ENCODE results near the gene LCN6.
"Not testable (repeated sequence)": the region's sequence is repeated elsewhere in the genome, so short reads cannot be mapped to it uniquely, and the experiment has no call there.

The LCN6 gene, protein sequence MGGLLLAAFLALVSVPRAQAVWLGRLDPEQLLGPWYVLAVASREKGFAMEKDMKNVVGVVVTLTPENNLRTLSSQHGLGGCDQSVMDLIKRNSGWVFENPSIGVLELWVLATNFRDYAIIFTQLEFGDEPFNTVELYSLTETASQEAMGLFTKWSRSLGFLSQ

DNA sequence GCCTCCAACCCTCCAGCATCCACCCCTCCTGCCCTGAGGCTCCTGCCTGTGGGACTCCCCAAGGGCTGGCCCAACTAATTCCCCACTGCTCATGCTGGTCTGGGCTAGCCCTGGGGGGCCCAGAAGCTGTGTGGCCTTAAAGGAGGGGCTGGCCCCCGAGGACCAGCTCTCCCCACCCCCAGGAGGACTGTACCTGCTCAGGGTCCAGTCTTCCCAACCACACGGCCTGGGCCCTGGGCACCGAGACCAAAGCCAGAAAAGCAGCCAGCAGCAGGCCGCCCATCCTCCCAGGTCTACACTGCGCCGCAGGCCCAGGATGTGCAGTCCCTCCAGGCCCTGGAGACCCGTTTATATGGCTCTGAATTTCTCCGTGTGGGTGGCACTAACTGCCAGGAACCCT lies at the start of gene LCN6:
Gene LCN6 (minus strand): TSS at position 325 of the 400 bp plus-strand sequence. CDS start 42 bp downstream, at position 283.
- no peak for DNase-seq

DNA sequence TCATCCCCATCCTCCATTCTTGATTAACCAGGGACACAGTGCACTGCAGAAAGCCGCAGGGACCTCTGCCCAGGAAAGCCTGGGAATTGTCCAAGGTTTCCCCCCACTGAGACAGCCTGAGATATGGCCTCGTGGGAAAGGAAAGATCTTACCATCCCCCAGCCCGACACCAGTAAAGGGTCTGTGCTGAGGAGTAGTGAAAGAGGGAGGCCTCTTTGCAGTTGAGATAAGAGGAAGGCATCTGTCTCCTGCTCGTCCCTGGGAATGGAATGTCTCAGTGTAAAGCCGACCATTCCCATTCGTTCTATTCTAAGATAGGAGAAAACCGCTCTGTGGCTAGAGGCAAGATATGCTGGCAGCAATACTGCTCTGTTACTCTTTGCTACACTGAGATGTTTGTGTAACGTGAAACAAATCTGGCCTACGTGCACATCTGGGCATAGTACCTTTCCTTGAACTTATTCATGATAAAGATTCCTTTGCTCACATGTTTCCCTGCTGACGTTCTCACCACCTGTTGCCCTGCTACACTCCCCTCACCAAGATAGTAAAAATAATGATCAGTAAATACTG lies 48.5 kb upstream of the LCN6 start:
- not testable (repeated sequence) for DNase-seq

DNA sequence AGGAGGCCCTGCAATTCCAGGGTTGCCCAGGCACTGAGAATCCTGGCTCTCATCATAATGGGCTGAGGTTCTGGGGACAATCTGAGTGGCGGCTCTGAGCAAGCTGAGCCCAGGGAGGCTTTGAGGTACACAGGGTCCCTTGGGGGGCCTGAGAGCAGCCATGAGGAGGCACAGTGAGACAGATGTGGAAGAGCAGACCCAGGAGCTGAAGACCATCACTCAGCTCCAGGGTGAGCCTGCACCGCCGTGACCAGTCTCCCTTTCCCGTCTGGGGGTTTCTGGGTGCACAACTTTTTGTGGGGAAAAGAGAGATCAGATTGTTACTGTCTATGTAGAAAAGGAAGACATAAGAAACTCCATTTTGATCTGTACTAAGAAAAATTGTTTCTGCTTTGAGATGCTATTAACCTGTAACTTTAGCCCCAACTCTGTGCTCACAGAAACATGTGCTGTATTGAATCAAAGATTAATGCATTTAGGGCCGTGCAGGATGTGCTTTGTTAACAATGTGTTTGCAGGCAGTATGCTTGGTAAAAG lies 48.0 kb upstream of the LCN6 start, which contains the start of gene CCDC183:
Gene CCDC183 (plus strand): TSS at position 101 of the 537 bp plus-strand sequence. CDS start 60 bp downstream, at position 161.
- no peak for DNase-seq

DNA sequence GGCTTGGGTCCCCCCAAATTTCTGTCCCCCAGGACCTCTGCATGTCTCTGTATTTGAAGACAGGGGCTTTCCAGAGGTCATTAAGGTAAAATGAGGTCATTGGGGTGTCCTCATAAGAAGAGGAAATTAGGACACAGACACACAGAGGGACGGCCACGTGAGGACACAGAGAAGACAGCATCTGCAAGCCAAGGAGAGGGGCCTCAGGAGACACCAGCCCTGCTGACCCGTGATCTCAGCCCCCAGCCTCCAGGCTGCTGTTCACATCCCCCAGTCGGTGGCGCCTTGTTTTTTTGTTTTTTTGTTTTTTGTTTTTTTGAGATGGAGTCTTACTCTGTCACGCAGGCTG lies 46.6 kb upstream of the LCN6 start:
- DNase-seq = no peak

DNA sequence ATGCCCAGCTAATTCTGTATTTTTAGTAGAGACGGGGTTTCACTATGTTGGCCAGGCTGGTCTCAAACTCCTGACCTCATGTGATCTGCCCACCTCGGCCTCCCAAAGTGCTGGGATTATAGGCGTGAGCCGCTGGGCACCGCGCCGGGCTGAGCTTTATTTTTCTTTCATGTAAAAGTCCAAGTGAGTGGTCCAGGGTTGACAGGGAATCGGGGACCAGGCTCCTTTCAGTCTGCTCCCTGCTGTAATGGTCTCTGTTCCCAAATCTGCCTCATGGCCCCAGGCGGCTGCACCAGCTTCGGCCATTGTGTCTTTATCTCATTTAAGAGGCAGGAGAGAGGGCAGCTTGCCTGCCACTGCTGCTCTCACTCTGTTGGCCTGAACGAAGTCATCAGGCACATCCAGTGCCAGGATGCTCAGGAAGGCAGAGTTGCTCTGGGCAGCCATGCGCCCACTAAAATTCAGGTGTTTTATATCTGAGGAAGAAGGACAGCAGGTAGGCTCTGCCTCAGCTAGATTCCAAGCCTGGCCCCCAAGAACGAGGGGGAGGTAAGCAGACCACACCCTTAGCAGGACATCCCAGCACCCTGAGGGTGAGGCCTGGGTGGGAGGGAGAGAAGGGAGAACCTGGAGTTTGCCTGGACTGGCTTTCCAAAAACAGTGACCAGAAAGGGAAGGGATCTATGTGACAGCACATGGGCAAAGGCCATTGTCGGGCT lies 46.1 kb upstream of the LCN6 start:
- no peak for DNase-seq

DNA sequence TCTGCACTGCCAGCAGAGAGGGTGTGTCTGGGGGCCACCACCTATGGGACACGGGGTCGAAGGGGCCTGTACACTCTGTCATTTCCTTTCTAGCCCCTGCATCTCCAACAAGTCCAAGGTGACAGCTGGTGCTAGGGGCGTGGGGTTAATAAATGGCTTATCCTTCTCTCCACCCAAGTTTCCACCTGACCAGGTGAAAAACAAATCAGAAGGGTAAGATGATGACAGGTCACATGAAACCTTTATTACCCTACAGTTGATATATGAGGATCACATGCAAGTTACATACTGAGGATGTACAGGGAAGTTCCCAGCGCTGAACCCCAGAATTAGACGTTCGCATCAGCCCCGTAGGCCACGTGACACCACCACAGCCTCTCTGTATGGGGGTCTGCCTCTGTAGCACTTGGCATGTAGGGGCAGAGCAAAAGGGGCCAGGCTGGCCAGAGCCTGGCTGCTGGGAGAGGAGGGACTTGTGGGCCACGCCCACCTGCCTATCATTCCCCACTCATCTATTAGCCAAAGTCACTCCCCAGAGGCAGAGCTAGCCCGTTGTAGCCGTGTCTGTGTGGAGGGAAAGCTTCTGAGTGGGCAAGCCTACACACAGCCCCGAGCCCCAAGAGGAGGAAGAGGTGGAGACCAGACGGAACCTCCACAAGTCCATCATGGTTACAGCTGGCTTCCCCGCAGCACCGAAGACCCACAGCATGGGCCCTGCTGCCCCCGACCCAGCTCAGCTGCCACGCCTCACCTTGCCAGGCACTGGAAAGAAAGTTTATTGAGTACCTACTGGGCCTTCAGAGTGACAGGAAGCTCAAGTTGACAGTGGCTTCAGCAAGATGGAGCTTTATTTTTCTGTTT lies 45.0 kb upstream of the LCN6 start:
- DNase-seq = no peak

DNA sequence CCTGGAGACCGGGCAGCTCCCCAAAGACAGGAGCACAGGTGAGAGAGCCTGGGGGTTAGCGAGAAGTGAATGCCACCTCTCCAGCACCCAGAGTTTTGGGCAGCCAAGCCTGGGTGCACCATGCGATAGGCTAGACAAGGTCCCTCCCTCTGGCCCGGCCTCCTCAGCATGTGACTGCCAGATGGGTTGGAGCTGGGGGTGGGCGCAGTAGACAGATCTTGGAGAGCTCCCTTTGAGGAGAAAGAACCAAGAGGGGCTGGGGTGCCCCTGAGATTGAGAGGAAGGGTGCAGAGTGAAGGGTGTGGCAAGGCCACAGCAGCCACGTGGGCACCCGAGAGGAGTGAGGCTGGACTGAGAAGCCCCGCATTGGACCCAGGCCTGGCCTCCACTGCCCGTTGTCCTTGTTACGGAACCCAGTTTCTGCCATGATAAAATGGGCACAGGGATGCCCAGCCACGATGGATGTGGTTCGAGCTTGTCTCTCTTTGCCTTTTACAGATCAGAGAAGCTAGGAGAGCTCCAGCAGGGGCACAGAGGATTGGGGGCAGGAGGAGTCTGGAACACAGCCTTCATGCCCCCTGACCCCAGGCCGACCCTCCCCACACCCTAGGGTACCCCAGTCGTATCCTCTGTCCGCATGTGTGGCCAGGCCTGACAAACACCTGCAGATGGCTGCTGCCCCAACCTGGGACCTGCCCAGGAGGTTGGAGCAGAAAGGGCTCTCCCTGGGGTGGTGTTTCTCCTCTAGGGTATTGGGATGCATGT lies 44.2 kb upstream of the LCN6 start:
- DNase-seq = no peak

DNA sequence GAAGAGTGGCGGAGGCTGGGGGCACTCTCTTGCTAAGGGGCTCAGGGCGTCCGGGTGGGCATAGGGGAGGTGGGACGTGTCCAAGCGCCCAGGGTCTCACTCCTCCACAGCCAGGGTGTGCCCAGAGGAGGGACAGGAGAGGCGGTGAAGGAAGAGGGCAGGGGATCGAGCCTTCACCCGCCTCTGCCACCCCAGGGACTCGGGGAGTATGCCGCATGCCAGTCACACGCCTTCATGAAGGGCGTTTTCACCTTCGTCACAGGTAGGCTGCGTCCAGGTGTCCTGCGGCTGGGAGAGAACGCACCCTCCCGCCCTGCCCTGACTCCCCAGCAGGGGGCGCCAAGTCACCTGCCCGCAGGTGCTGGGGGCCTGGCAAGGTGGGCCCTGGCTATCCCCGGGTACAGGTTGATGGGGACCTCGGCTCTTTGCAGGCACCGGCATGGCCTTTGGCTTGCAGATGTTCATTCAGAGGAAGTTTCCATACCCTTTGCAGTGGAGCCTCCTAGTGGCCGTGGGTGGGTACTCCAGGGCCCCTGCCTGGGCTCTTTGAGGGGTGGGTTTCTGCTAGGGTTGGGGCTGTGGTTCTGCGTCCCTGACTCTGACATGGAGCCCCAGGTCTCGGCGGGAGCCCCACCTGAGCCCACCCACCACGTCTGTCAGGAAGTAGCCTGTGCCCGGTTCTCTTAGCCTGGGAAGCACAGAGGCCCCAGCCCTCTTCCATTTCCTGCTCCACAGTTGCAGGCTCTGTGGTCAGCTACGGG lies 43.4 kb upstream of the LCN6 start:
- DNase-seq = peak; percentile 80

DNA sequence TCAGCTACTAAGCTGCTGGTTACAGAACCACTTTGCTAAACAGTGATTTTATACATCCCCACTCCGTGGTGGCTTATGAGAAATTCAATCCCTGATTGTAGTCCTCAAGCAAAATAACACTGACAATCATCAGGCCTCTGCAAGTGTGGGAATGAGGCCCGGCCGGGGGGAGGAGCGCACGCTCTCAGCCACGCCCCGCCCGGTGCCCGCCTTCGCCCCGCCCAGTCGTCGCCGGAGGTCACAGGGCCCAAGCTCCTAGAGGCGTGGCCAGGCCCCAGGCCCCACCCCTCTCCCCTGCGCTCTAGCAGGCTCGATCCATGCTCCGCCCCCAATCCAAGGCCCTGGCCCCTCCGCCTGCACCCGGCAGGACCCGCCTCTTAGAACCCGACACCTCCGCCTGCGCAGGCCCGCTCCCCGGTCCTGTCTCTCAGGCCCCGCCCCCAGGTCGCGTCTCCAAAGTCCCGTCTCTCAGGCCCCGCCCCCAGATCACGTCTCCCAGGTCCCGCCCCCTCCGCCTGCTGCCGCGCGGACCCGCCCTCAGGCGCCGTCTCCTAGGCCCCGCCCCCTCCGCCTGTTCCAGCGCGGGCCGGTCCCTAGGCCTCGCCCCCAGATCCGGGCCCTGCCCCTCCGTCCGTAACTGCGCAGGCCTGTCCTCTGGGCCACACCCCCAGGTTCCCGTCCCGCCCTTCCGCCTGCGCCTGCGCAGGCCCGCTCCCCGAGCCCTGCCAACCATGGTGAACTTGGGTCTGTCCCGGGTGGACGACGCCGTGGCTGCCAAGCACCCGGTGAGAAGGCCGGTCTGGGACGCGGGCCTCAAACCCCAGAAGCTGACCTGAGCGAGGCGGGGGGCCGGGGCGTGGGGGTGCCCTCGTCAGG lies 42.6 kb upstream of the LCN6 start, which contains the start of gene TMEM141:
Gene TMEM141 (plus strand): TSS at position 705 of the 876 bp plus-strand sequence. CDS start 27 bp downstream, at position 732.
- peak; percentile 100 for DNase-seq

DNA sequence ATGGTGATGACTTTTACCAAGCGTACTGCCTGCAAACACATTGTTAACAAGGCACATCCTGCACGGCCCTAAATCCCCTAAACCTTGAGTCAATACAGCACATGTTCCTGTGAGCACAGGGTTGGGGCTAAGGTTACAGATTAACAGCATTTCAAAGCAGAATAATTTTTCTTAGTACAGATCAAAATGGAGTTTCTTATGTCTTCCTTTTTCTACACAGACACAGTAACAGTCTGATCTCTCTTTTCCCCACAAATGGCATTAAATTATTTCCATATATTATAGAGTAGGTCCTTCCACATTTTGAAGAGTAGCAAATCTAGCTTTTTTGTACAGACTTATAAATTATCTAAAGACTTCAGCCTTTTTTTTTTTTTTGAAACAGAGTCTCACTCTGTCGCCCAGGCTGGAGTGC lies 41.2 kb upstream of the LCN6 start:
- DNase-seq = no peak

DNA sequence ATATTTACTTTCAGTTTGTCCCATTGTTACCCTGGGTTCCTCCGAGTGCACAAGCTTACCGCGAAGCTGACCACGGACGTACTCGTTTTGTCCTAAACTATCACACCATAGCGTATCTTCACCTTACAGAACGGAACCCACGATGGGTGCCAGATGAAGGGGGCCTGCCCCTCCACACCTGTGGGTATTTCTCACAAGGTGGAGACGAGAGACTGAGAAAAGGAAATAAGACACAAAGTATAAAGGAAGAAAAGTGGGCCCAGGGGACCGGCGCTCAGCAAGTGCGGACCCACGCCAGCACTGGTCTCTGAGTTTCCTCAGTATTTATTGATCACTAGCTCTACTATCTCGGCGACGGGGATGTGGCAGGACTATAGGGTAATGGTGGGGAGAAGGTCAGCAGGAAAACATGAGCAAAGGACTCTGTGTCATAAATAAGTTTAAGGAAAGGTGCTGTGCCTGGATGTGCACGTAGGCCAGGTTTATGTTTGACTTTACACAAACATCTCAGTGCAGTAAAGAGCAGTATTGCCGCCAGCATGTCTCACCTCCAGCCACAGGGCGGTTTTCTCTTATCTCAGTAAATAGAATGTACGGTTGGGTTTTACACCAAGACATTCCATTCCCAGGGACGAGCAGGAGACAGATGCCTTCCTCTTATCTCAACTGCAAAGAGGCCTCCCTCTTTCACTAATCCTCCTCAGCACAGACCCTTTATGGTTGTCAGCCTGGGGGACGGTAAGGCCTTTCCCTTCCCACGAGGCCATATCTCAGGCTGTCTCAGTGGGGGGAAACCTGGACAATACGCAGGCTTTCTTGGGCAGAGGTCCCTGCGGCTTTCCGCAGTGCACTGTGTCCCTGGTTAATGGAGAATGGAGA lies 40.6 kb upstream of the LCN6 start:
- not testable (repeated sequence) for DNase-seq

DNA sequence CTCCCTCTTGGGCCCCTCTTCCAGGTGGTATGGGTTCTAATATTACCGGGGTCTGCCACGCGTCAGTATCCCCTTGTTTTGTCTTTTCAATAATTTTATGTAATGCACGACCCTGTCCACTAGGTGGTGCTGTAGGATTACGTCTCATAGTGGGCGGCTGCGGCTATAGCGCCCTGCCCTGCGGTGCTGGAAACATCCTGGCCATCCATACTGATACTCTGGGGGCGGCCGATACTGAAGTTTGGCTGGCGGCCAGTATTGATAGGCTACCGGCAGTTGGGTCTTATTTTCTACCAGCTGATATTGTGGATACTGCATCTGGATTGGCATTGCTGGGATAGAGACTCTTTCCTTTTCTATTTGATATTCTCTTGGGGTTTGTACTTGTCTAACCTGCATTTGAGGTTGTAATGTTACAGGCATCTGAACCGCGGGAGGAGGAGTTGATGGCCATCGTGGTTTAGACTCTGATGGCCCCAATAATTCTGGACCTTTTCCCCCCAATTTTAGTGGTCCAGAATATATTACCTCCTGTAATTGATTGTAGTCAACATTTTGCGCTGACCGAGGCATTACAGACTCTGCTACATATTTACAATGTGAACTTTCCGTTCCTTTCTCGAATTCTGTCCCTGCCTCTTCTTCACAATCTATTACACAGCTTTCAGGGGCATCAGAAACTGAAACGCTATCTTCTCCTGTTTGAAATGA lies 39.5 kb upstream of the LCN6 start:
- peak; percentile 83 for DNase-seq

DNA sequence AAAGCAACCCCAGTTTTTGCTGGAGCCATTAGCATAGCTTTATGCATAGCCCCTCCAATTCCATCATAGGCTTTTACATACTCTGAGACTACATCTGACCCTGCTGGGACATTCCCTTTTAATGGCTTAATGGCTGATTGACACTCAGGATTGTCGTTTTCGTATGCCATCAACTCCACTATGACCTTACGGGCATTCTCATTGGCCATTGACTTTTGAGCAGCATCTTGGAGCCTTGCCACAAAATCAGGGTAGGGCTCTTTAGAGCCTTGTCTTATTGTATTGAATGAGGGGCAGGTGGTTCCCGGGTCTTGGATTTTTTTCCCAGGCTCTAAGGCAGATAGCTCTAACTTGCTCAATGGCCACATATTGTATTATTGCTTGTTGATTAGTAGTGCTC lies 38.7 kb upstream of the LCN6 start:
- DNase-seq = not testable (repeated sequence)

DNA sequence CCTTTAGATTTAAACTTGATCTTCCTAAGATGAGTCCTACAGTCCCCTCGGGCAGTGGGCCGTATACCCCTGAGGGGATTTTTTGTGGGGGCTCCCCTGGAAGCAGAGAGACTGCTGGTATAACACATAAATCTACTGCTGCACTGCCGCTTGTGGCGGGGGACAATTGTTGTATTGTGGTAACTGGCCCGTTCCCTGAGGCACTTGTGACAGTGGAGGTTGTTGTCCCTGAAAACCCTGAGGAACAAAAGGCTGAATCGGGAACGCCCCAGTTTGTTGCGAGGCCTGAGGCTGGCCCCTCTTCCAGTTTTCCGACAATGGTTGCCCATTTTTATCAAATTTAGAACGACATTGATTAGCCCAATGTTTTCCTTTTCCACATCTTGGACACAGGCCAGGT lies 38.1 kb upstream of the LCN6 start:
- no peak for DNase-seq

DNA sequence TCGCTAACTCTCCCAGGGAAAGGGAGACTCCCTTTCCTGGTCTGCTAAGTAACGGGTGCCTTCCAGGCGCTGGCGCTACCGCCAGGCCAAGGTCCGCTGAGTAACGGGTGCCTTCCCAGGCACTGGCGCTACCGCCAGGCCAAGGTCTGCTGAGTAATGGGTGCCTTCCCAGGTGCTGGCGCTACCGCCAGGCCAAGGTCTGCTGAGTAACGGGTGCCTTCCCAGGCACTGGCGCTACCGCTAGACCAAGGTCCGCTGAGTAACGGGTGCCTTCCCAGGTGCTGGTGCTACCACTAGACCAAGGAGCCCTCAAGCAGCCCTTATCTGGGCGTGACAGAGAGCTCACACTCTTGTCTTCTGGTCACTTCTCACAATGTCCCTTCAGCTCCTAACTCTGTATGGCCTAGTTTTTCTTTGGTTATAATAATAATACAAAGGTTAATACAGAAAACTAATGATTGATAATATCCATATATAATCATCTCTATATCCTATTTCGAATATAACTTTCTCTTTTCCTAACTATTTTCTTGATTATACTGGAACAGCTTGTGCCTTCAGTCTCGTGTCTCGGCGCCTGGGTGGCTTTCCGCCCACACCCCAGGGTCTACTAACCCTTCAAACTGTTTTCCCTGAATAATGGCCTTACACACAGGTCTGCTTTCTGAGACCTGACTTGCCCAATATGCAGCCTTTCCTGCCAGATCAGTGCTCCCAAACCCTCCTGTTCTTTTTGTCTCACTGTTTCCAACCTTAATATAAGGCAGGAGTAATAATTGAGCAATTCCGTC lies 37.4 kb upstream of the LCN6 start:
- not testable (repeated sequence) for DNase-seq

DNA sequence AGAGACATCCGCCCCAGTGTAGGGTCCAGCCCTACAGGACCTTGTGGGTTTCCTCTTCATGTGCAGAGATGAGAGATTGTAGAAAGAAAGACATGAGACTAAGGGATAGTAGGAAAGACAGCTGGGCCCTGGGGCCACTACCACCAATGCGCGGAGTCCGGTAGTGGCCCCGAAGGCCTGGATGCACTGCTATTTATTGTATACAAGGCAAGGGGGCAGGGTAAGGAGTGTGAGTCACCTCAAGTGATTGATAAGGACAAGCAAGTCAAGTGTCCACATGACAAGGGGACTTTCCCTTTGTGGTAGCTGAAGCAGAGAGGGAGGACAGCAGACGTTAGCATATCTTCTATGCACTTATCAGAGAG lies 36.7 kb upstream of the LCN6 start:
- no peak for DNase-seq

DNA sequence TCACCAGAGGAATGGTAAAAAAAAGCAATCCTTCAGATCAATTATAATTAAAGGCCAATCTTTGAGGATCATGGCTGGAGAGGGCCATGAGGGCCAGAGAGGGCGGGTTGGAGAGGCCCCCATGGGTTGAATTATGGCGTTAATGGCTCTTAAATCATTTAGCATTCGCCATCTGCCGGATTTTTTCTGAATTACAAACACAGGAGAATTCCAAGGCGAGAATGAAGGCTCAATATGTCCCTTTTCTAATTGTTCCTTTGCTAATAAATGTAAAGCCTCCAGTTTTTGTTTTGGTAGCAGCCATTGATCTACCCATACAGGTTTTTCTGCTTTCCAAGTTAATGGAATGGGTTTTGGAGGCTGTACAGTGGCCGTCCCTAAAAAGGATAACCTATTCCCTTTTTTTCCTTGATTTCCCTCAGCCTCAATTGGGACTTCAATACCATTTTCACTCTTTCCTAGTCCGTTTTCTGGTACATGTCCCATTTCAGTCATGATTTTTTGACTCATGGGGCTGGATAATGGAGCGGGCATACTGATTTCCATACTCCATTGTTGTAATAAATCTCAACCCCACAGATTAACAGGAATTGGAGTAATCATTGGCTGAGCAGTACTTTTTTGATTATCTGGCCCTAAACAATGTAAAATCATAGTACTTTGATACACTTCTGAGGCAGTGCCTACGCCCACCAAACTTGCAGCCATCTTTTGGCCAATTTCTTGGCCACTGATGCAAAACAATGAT lies 36.1 kb upstream of the LCN6 start:
- peak; percentile 44 for DNase-seq

All from NCI-H774 (cell line).